Prostate gland (tissue), 2 donors: ENCODE measurements around the gene ZGPAT. TPM values are rescaled to one million over a fixed set of nuclear protein-coding genes. Genes with fewer than 3 reads are reported as not detected.

Experiments
- DNase-seq: peaks from one replicate; pipeline ENCODE4 v3.0.0-alpha.2; 2019; ENCODE audit warnings: low spot score
- H3K27ac ChIP-seq, 2 donors: fragments of 200-600 bp; sonication (generic); 2 replicates each; pipeline ENCODE4 v1.5.1; 2017 to 2019
- H3K27me3 ChIP-seq: fragments of 200-600 bp; sonication (generic); replicated peaks from 2 replicates; pipeline ENCODE4 v1.5.1; 2019; ENCODE audit not compliant: insufficient read depth
- H3K36me3 ChIP-seq, 2 donors: fragments of 200-600 bp; sonication (generic); 1 replicate in 1 of 2; 2 replicates in 1 of 2; pipeline versions ENCODE4 v1.5.1 to v1.8.1; 2017 to 2019
- H3K4me1 ChIP-seq: fragments of 200-600 bp; sonication (generic); replicated peaks from 2 replicates; pipeline ENCODE4 v1.5.1; 2019
- H3K4me3 ChIP-seq, 2 donors: fragments of 200-600 bp; sonication (generic); 2 replicates each; pipeline ENCODE4 v1.5.1; 2017 to 2019
- H3K9me3 ChIP-seq: fragments of 200-600 bp; sonication (generic); 2 replicates; pipeline ENCODE4 v1.5.1; 2017
- CTCF ChIP-seq, 4 experiments: fragments of 200-600 bp in 2 of 4; fragments of 450-650 bp in 2 of 4; sonication (generic) in 2 of 4; IDR thresholded peaks; 1 replicate in 3 of 4; 2 replicates in 1 of 4; pipeline ENCODE4 v1.5.1; 2016 to 2019; ENCODE audit warnings: antibody characterized with exemption in 4 of 4, mild to moderate bottlenecking in 2 of 4, moderate library complexity in 2 of 4
- POLR2A ChIP-seq: fragments of 450-650 bp; IDR thresholded peaks from one replicate; pipeline ENCODE4 v1.6.1; 2016; ENCODE audit warnings: antibody characterized with exemption, mild to moderate bottlenecking
- POLR2AphosphoS5 ChIP-seq: sonication (generic); formaldehyde crosslinking; IDR thresholded peaks from one replicate; pipeline ENCODE4 v1.6.1; 2017; ENCODE audit warnings: antibody characterized with exemption
- whole genome bisulfite sequencing: methylation state at CpG from one replicate; pipeline ENCODE4 v1.1.5; 2018; 5-methylcytosine and 5-hydroxymethylcytosine counted together
- intact Hi-C: fragments of 100-400 bp; cut with DNase I; formaldehyde crosslinking; loops from one replicate; pipeline ENCODE4 v1.14.2; 2022
- total RNA-seq, 2 donors: library from RNA; depleted of rRNA; stranded (reverse); fragments of >200 nt; gene quantifications; one replicate each; pipeline ENCODE4 v1.1.0, GENCODE V29; 2016

ZGPAT gene
- total RNA-seq, 2 donors from 2014 or later = 29.3 to 55.5 TPM

GRCh38 chr20:63692436-63693082 is 15.3 kb upstream of the ZGPAT start:
- 71% methylated on average over 17 of the region's 20 CpGs for WGBS
- DNase-seq = no peak
- no peak overlapping the region for H3K27ac ChIP-seq
- H3K9me3 ChIP-seq = no peaks in the 10 kb centered on the region
- no peaks in the 10 kb centered on the region for H3K27me3 ChIP-seq
- peaks cover 7% of the 10 kb centered on the region for H3K4me1 ChIP-seq
- intact Hi-C loops = no loop called here
- TF ChIP-seq POLR2AphosphoS5 = no peak
- TF ChIP-seq CTCF (IDR thresholded peaks at IDR 0.05) = no peak
- TF ChIP-seq POLR2A = no peak
- H3K36me3 ChIP-seq = no peaks in the 10 kb centered on the region
- H3K4me3 ChIP-seq = no peak overlapping the region

- intact Hi-C loops = no loop called here
- no peaks in the 10 kb centered on the region for H3K36me3 ChIP-seq
- no peaks in the 10 kb centered on the region for H3K9me3 ChIP-seq
- H3K4me3 ChIP-seq = no peak overlapping the region
- no peak for DNase-seq
- H3K4me1 ChIP-seq = peaks cover 7% of the 10 kb centered on the region
- no peak for TF ChIP-seq CTCF (IDR thresholded peaks at IDR 0.05)
- no peak for TF ChIP-seq POLR2A
- no peak for TF ChIP-seq POLR2AphosphoS5
- WGBS = 88% methylated on average over 9 of the region's 10 CpGs
- no peak overlapping the region for H3K27ac ChIP-seq
- H3K27me3 ChIP-seq = no peaks in the 10 kb centered on the region
Measured at GRCh38 chr20:63693083-63693732, 14.6 kb upstream of the ZGPAT start.

- DNase-seq = no peak
- Histone ChIP-seq H3K4me1 (peaks cover 7% of the 10 kb centered on the region), H3K9me3 (no peaks in the 10 kb centered on the region), H3K27ac (no peak overlapping the region), H3K4me3 (no peak overlapping the region), H3K36me3 (no peaks in the 10 kb centered on the region), H3K27me3 (no peaks in the 10 kb centered on the region)
- intact Hi-C loops = no loop called here
- TF ChIP-seq CTCF (IDR thresholded peaks at IDR 0.05) (no peak), POLR2A (no peak), POLR2AphosphoS5 (no peak)
- 92% methylated on average over 20 of the region's 21 CpGs for WGBS
Measured at GRCh38 chr20:63693733-63694583, 13.9 kb upstream of the ZGPAT start.

- intact Hi-C loops = no loop called here
- Histone ChIP-seq H3K4me1 (peaks cover 7% of the 10 kb centered on the region), H3K4me3 (no peak overlapping the region), H3K27ac (no peak overlapping the region), H3K9me3 (no peaks in the 10 kb centered on the region), H3K36me3 (no peaks in the 10 kb centered on the region), H3K27me3 (no peaks in the 10 kb centered on the region)
- TF ChIP-seq CTCF (IDR thresholded peaks at IDR 0.05) = no peak
- no peak for TF ChIP-seq POLR2AphosphoS5
- no peak for TF ChIP-seq POLR2A
- 49% methylated on average over 32 of the region's 37 CpGs for WGBS
- DNase-seq = no peak
Measured at GRCh38 chr20:63694584-63695423, 13.0 kb upstream of the ZGPAT start.
